Duodenal mucosa (tissue), 2 donors: ENCODE measurements around the gene FAM98C.

ENCODE experiments used
- H3K27ac ChIP-seq: one replicate; pipeline ENCODE4 v1.7.0; 2013; ENCODE audit warnings: low read depth, low read length
- H3K27me3 ChIP-seq, 2 donors: one replicate each; pipeline ENCODE4 v1.7.0; 2013; ENCODE audit warnings: low read length in 2 of 2, control low read depth in 1 of 2; ENCODE audit not compliant: insufficient read depth in 2 of 2, control insufficient read depth in 1 of 2
- H3K36me3 ChIP-seq, 2 donors: one replicate each; pipeline ENCODE4 v1.7.0; 2013; ENCODE audit warnings: low read length in 2 of 2, control low read depth in 1 of 2; ENCODE audit not compliant: insufficient read depth in 2 of 2, control insufficient read depth in 1 of 2
- H3K4me1 ChIP-seq, 2 donors: one replicate each; pipeline ENCODE4 v1.7.0; 2013; ENCODE audit warnings: low read length in 2 of 2, control low read depth in 1 of 2; ENCODE audit not compliant: insufficient read depth in 2 of 2, control insufficient read depth in 1 of 2
- H3K4me3 ChIP-seq, 2 donors: one replicate each; pipeline ENCODE4 v1.7.0; 2013; ENCODE audit warnings: low read length in 2 of 2, low read depth in 1 of 2
- H3K9ac ChIP-seq, 2 donors: one replicate each; pipeline ENCODE4 v1.7.0; 2013; ENCODE audit warnings: low read length in 2 of 2, low read depth in 1 of 2
- H3K9me3 ChIP-seq, 2 donors: one replicate each; pipeline ENCODE4 v1.7.0; 2013; ENCODE audit warnings: low read length in 2 of 2, control low read depth in 1 of 2; ENCODE audit not compliant: control insufficient read depth in 1 of 2

FAM98C gene

DNA sequence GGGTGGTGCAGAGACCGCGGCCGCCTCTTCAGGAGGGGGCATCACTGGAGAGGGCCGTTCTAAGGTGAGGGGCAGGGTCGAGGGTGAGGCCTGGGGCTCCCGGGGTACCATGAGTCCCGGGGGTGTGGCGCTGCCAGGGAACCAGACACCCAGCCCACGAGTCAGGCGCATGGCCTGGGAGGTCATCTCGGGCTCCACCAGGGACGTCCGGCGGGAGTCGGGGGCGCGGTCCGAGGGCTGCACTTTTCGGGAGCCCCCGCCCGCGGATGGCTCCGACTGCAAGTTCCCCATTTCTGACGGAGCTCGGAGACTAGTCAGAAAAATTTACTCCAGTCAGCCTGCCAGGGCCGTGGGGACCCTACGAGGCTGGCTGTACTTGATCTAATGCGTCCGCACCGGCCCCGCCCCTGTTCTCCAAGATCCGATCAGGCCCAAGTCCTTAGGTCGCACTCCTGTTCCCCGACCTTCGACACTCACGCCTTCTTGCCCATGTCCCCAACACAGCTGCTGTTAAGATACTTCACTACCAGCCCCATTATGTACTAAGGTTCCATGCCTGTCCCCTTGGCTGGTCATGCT lies 15.8 kb upstream of the FAM98C start:
- H3K27ac ChIP-seq: peak overlapping the region; percentile 42
- H3K9me3 ChIP-seq: no peaks in the 10 kb centered on the region
- H3K9ac ChIP-seq: peak overlapping the region; percentile 3 to 59
- peak overlapping the region; percentile 66 to 74 for H3K4me3 ChIP-seq
- peaks cover 0 to 10% of the 10 kb centered on the region in 2 donors for H3K27me3 ChIP-seq
- peaks cover 9 to 24% of the 10 kb centered on the region in 2 donors for H3K36me3 ChIP-seq
- H3K4me1 ChIP-seq: peaks cover 0 to 26% of the 10 kb centered on the region in 2 donors

DNA sequence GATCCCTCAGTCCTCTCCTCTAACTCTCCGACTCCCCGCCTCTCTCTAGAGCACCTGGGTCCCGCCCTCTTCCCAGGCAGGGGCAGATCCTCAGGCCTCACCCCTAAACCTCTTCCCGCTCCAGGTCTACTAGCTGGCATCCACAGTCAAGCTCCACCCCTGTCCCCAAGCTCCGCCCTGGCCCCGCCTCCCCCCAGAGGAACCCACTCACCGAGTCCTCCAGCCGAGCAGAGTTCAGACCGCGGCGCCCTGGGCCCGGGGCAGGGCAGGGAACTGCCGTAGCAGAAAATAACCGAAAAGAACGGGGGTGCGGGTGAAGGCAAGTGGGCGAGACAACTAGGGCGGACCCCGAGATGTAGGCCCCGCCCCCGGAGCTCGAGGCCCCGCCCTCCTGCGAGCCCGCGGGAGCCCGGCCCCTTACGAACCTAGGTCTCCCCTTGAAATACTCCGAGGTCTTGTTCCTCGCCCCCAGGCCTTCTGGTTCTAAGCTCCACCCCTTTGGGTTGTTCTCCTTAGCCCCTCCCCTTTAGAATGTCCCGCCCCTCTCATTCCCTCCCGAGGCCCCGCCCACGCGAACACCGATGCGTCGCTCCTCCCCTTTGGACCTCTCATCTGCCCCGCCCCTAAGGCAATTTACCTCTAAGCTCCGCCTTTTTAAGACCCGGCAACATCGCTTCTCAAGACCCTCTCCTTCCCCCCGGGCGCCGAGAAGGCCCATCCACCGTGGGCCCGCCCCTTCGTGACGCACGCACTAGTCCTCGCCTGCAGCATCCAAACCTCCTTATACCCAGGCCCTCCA lies 15.1 kb upstream of the FAM98C start, which contains the start of gene GGN:
Gene GGN, minus strand, starts transcription at position 485 of the 799 bp plus-strand sequence. CDS start 773 bp downstream, outside the sequence.
- peak within 1 kb of the TSS; percentile 43 to 59 for H3K9ac ChIP-seq
- H3K27me3 ChIP-seq: peaks cover 0 to 10% of the 10 kb centered on the region in 2 donors
- H3K36me3 ChIP-seq: peaks cover 4 to 20% of the 10 kb centered on the region in 2 donors
- no peaks in the 10 kb centered on the region for H3K9me3 ChIP-seq
- H3K4me1 ChIP-seq: peaks cover 0 to 29% of the 10 kb centered on the region in 2 donors
- H3K4me3 ChIP-seq: peak within 1 kb of the TSS; percentile 66 to 74
- H3K27ac ChIP-seq: peak within 1 kb of the TSS; percentile 82

DNA sequence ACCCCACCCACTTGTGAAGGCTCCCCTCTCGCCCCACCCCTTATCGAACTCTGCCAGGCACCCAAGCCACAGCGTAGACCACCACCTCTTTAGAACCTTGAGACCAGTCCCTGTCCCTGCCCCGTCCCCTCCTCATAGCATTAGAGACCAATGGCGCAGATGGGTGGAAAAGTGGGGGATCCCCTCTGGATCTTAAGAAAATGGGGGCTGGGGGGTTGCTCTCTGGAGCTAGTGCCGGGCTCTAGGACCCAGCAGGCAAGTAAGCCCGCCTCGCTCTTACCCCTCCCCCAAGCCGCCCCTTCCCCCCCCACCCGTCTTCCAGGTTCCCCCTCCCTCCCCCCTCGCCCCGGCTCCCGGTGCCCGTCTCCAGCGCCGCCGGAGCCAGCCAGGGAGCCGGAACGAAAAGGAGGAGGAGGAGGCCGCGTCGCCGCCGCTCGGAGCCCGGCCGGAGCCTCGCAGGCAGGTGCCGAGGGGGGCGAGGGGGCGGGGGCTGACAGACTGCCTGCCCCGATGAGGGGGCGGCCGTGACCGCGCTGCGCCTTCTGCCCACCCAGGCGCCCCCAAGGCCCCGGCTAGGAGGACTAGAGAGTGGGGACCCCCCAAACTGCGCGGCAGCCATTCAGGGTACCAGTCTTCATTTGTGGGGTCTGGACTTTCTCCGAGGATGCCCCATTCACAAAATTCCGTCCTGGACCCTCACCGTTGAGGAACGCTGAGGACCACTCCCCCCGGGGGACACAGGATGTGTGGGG lies 14.4 kb upstream of the FAM98C start, which contains the start of gene SPRED3:
Gene SPRED3, plus strand, starts transcription at position 349 of the 752 bp plus-strand sequence. CDS start 1,606 bp downstream, outside the sequence.
- Histone ChIP-seq H3K9me3 (no peaks in the 10 kb centered on the region), H3K4me3 (peak within 1 kb of the TSS; percentile 66 to 74), H3K4me1 (peaks cover 0 to 32% of the 10 kb centered on the region in 2 donors), H3K36me3 (peaks cover 4 to 12% of the 10 kb centered on the region in 2 donors), H3K27me3 (peaks cover 0 to 10% of the 10 kb centered on the region in 2 donors), H3K9ac (peak within 1 kb of the TSS; percentile 43 to 59), H3K27ac (peak within 1 kb of the TSS; percentile 82)

DNA sequence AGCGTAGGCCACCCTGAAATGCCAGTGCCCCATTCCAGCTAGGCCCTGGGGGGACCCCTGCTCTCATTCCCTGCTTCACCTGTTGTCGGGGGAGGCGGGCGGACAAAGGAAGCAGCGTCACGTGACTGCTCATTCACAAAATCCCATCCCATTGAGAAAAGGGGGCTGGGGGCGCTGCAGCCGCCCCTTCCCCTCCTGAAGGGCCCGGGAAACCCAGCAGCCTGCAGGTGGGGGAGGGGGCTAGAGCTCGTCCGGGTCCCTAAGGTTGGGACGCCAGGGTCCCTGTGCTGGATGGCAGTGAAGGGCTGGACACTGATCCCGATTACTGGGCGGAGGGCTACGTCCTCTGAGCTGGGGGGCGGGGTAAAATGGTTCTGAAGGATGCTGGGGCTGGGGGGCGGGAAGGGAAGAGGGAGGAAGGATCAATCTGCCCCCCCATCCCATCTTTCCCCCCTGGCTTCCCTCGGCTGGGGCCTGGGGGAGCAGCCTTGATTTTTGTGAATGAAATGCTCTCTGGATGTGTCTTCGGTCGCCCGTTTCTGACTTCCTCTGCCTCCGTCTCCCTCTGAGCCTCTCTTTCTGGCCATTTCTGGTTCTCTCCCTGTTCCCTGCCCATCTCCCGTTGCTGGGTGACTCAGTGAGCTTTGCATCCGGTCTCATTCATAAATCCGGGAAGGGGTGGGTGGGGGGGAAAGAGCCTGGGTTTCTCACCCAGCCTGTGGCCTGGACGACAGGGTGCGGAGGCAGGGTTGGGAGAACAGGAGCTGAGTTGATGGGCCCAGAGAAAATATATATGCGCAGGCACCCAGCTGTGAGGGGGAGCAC lies 13.6 kb upstream of the FAM98C start:
- Histone ChIP-seq H3K27ac (no peak overlapping the region), H3K9ac (peak overlapping the region; percentile 42 to 43), H3K9me3 (no peaks in the 10 kb centered on the region), H3K27me3 (peaks cover 0 to 10% of the 10 kb centered on the region in 2 donors), H3K36me3 (peaks cover under 1 to 4% of the 10 kb centered on the region in 2 donors), H3K4me3 (peak overlapping the region; percentile 51 to 74), H3K4me1 (peaks cover 0 to 36% of the 10 kb centered on the region in 2 donors)

DNA sequence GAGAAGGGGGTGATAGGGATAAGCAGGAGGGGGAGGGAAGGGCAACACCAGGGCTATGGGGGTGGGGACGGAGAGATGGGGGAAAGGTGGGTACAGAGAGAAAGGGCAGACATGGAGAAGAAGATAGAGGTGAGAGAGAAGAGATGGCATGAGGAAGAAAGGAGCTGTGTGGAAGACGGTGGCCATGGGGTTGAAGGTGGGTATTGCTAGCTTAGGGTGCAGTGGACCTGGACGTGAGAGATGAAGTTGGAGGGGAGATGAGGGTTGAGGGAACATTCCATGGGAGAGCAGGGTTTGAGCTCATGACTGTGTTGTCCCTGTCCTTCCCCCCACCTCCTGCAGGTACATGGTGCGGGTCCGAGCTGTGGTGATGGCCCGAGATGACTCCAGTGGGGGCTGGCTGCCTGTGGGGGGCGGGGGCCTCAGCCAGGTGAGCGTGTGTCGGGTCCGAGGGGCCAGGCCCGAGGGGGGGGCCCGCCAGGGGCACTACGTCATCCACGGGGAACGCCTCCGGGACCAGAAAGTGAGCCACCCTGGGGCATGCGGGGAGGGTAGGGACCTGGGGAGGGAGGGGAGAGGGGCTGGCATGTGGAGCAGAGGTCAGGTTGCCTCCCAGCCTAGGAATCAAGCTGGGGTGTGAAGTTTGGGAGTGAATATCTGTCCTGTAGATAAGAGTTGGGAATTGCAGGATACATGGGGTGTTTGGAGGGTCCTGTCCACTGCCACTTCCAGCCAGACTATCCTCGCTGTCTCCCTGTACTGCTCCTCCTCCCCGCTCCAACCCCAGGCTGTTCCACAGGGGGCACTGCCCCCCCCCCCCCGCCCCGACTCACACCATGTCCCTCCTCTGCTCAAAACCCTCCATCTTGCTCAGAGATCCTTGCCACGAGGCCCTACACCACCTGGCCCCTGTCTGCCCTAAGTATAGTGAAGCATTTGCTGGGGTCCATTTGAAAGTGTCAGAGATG lies 12.7 kb upstream of the FAM98C start:
- H3K27me3 ChIP-seq: peaks cover 0 to 15% of the 10 kb centered on the region in 2 donors
- no peaks in the 10 kb centered on the region for H3K9me3 ChIP-seq
- no peak overlapping the region for H3K4me3 ChIP-seq
- H3K36me3 ChIP-seq: peaks cover 0 to under 1% of the 10 kb centered on the region in 2 donors
- no peak overlapping the region for H3K27ac ChIP-seq
- H3K9ac ChIP-seq: no peak overlapping the region
- peaks cover 7 to 42% of the 10 kb centered on the region in 2 donors for H3K4me1 ChIP-seq

DNA sequence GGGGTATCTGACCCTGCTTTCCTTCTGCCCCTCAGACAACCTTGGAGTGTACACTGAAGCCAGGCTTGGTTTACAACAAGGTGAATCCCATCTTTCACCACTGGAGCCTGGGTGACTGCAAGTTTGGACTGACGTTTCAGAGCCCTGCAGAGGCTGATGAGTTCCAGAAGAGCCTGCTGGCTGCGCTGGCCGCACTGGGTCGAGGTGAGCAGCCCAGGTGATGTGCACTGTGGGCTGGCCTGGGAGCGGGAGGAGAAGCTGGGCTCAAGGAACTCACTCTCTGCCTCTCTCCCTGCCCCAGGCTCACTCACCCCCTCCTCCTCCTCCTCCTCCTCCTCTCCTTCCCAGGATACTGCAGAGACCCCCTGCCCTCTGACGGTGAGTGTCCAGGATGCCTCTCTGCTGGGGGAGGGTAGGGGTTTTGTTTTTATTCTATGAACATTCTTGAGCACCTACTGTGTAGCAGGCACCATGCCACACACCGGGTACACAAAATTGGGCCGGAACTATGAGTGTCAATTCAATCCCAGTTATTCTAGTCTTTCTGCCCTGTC lies 10.9 kb upstream of the FAM98C start:
- Histone ChIP-seq H3K27me3 (peaks cover 6 to 26% of the 10 kb centered on the region in 2 donors), H3K9me3 (no peaks in the 10 kb centered on the region)

DNA sequence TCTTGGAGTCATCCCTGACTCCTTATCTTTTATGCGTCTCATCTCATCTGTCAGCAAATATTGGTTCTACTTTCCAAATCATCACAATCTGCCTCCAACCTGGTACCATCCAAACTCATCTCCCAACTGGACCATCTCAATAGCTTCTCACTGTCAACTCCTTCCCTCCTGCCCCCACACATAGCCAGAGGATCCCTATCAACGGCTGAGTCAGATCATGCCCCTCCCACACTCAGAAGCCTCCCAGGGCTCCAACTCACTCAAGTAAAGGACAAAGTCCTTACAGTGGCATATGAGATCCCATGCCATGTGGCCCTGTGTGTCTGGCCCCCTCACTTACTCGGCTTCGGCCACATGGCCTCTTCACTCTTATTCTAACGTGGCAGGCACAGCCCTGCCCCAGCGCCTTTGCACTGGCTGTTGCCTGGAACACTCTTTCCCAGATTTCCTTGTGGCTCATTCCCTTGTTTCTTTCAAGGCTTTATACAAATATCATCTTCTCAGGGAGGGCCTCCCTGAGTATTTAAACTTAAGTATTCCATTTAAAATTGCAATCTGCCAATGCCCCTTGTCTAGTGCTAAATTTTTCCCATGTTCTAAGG lies 10.1 kb upstream of the FAM98C start:
- Histone ChIP-seq H3K4me3 (no peak overlapping the region), H3K9me3 (no peaks in the 10 kb centered on the region), H3K27ac (no peak overlapping the region), H3K9ac (no peak overlapping the region), H3K4me1 (peaks cover 7 to 31% of the 10 kb centered on the region in 2 donors), H3K36me3 (no peaks in the 10 kb centered on the region), H3K27me3 (peaks cover 14 to 31% of the 10 kb centered on the region in 2 donors)

More for the DNA sequence above, 10.9 kb upstream of the FAM98C start:
- no peak overlapping the region for H3K4me3 ChIP-seq
- H3K36me3 ChIP-seq: no peaks in the 10 kb centered on the region
- H3K9ac ChIP-seq: no peak overlapping the region
- H3K4me1 ChIP-seq: peaks cover 7 to 35% of the 10 kb centered on the region in 2 donors
- no peak overlapping the region for H3K27ac ChIP-seq

DNA sequence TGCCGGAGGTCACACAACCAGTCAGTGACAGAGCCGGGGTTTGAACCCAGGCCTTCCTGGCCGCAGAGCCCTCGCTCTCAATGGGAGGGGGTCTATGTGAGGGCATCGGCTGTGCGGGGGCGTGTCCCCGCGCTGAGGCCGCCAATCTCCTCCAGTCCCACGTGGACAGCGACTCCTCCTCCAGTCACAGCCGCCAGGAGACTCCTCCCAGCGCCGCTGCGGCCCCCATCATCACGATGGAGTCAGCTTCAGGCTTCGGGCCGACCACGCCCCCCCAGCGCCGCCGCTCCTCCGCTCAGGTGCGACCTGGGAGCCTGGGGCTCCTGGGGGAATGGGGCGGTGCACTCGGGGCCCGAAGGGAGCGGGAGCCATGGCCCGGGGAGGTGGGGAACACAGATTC lies 8.4 kb upstream of the FAM98C start:
- Histone ChIP-seq H3K27ac (no peak overlapping the region), H3K36me3 (no peaks in the 10 kb centered on the region), H3K9ac (no peak overlapping the region), H3K27me3 (peaks cover 15 to 26% of the 10 kb centered on the region in 2 donors), H3K9me3 (no peaks in the 10 kb centered on the region), H3K4me3 (peak overlapping the region; percentile 16 to 47), H3K4me1 (peaks cover 7 to 21% of the 10 kb centered on the region in 2 donors)
